GM12878 (cell line): ENCODE results near the gene ENO2. TPM values are rescaled to one million over a fixed set of nuclear protein-coding genes. Genes with fewer than 3 reads are reported as not detected.

Experiments used
- ASH2L ChIP-seq: fragments of 300-600, 200-600 bp; sonication (generic); IDR thresholded peaks from 2 replicates; pipeline ENCODE4 v1.6.1; 2017; ENCODE audit warnings: low read depth, mild to moderate bottlenecking, borderline replicate concordance
- BMI1 ChIP-seq: fragments of 450-650 bp; IDR thresholded peaks from 2 replicates; pipeline ENCODE4 v1.6.1; 2016; ENCODE audit warnings: mild to moderate bottlenecking, moderate library complexity, borderline replicate concordance
- BRCA1 ChIP-seq: IDR thresholded peaks from 2 replicates; pipeline ENCODE4 v1.6.1; 2011; ENCODE audit warnings: low read depth, low read length, improper control_type of control experiment
- ELK1 ChIP-seq: IDR thresholded peaks from 2 replicates; pipeline ENCODE4 v1.6.1; 2012; ENCODE audit warnings: low read depth, low read length, improper control_type of control experiment
- ESRRA ChIP-seq: IDR thresholded peaks from 2 replicates; pipeline ENCODE4 v1.6.1; 2012; ENCODE audit warnings: mild to moderate bottlenecking, low read length, improper control_type of control experiment
- FOS ChIP-seq: IDR thresholded peaks from 3 replicates; pipeline ENCODE4 v1.6.1; 2011; ENCODE audit warnings: borderline replicate concordance; ENCODE audit not compliant: insufficient read length; ENCODE audit errors: extremely low read depth
- GATAD2B ChIP-seq: fragments of 450-650 bp; conservative IDR thresholded peaks from 2 replicates; pipeline ENCODE4 v1.6.1; 2017; ENCODE audit warnings: low read depth, mild to moderate bottlenecking, moderate library complexity
- HDGF ChIP-seq: fragments of 450-650 bp; IDR thresholded peaks from 2 replicates; pipeline ENCODE4 v1.6.1; 2016; ENCODE audit warnings: antibody characterized with exemption
- HSF1 ChIP-seq: fragments of 150-350 bp; IDR thresholded peaks from 2 replicates; pipeline ENCODE4 v1.6.1; 2014; ENCODE audit warnings: mild to moderate bottlenecking, low read depth, low read length
- IKZF1 ChIP-seq: fragments of 450-650 bp; conservative IDR thresholded peaks from 2 replicates; pipeline ENCODE4 v1.6.1; 2017; ENCODE audit warnings: antibody characterized with exemption, mild to moderate bottlenecking
- KAT2A ChIP-seq: conservative IDR thresholded peaks from 2 replicates; pipeline ENCODE4 v1.6.1; 2011; ENCODE audit warnings: low read depth, low read length; ENCODE audit not compliant: control insufficient read depth
- MEF2A ChIP-seq: IDR thresholded peaks from 2 replicates; pipeline ENCODE4 v1.6.1; 2011; ENCODE audit warnings: low read depth, mild to moderate bottlenecking, low read length, moderate library complexity; ENCODE audit not compliant: insufficient read depth
- PML ChIP-seq: IDR thresholded peaks from 2 replicates; pipeline ENCODE4 v1.6.1; 2012; ENCODE audit warnings: low read length, inconsistent platforms
- RAD51 ChIP-seq: fragments of 450-650 bp; IDR thresholded peaks from 2 replicates; pipeline ENCODE4 v1.6.1; 2016; ENCODE audit warnings: moderate library complexity, mild to moderate bottlenecking, inconsistent platforms
- RB1 ChIP-seq: fragments of 450-650 bp; formaldehyde crosslinking; IDR thresholded peaks from 2 replicates; pipeline ENCODE4 v1.6.1; 2017; ENCODE audit warnings: mild to moderate bottlenecking, borderline replicate concordance
- RELA ChIP-seq: fragments of 450-650 bp; IDR thresholded peaks from 2 replicates; pipeline ENCODE4 v1.8.0; 2014; ENCODE audit warnings: borderline replicate concordance; ENCODE audit not compliant: partially characterized antibody
- SIN3A ChIP-seq: IDR thresholded peaks from 2 replicates; pipeline ENCODE4 v1.6.1; 2012; ENCODE audit warnings: low read depth, low read length, improper control_type of control experiment
- SMAD1 ChIP-seq: fragments of 450-650 bp; IDR thresholded peaks from 2 replicates; pipeline ENCODE4 v1.6.1; 2018; ENCODE audit warnings: mild to moderate bottlenecking, low read depth; ENCODE audit not compliant: partially characterized antibody
- USF1 ChIP-seq: IDR thresholded peaks from 2 replicates; pipeline ENCODE4 v1.6.1; 2011; ENCODE audit warnings: borderline replicate concordance, low read depth, mild to moderate bottlenecking, moderate library complexity, mixed read lengths, low read length; ENCODE audit not compliant: insufficient read depth; ENCODE audit errors: extremely low read length
- USF2 ChIP-seq: IDR thresholded peaks from 2 replicates; pipeline ENCODE4 v1.6.1; 2011; ENCODE audit warnings: low read depth, low read length, improper control_type of control experiment, borderline replicate concordance
- ZBTB11 ChIP-seq: fragments of 450-650 bp; formaldehyde crosslinking; IDR thresholded peaks from 2 replicates; pipeline ENCODE4 v1.5.0; 2022; ENCODE audit warnings: mild to moderate bottlenecking, missing genetic modification characterization
- ZNF384 ChIP-seq: IDR thresholded peaks from 2 replicates; pipeline ENCODE4 v1.6.1; 2012; ENCODE audit warnings: low read depth, mild to moderate bottlenecking, low read length, improper control_type of control experiment, borderline replicate concordance
- polyA plus RNA-seq, 11 experiments: library from polyadenylated mRNA; depleted of rRNA in 4 of 11; unstranded in 6 of 11; stranded (reverse) in 5 of 11; fragments of >200 nt; fragmentation: Nextera tagmentation in 4 of 11; fragmentation: Illumina TruSeq in 1 of 11; extraction: Ambion mirVana in 4 of 11; extraction: Trizol in 1 of 11; gene quantifications; 1 replicate in 1 of 11; 2 replicates in 10 of 11; pipeline versions ENCODE4 v1.2.1 to v1.2.3, GENCODE V29; 2011 to 2016; ENCODE audit warnings: inconsistent platforms in 2 of 11, missing spikeins in 2 of 11, low read depth in 1 of 11
- total RNA-seq, 4 experiments: library from RNA; depleted of rRNA in 3 of 4; stranded (reverse); fragments of >200 nt in 3 of 4; fragmentation: Illumina TruSeq in 1 of 4; extraction: Trizol in 1 of 4; gene quantifications; 2 replicates each; pipeline versions ENCODE4 v1.2.1 to v1.2.3, GENCODE V29; 2013 to 2021

Gene ENO2
- total and polyA plus RNA-seq, 10 of the 15 experiments (the other 5 are each of a cell fraction or from before 2014, with no cell fraction given), result 24.8 to 196 (median 43.1) TPM

GRCh38 chr12:6944381-6945186 lies 30.2 kb downstream of the ENO2 start (continued):
- TF ChIP-seq HSF1 (no peak), MEF2A (0 out of 2 replicates have a peak, but pooled peaks have one; percentile 26), RB1 (peak; percentile 95; the same call in 1 of the 2 replicates), BRCA1 (no peak), PML (no peak), SMAD1 (no peak), KAT2A (no peak), ZBTB11 (CRISPR knock-in tag) (no peak; the same call in 1 of the 2 replicates), FOS (no peak), RELA (no peak), USF2 (no peak), ELK1 (peak; percentile 96), RAD51 (peak; percentile 44; the same call in 1 of the 2 replicates), ESRRA (no peak), SIN3A (peak; percentile 61; the same call in 1 of the 2 replicates), IKZF1 (peak; percentile 98), BMI1 (no peak), ZNF384 (no peak), USF1 (no peak), HDGF (no peak; the same call in 1 of the 2 replicates), ASH2L (no peak), GATAD2B (peak; percentile 88)
